Adipocyte (in vitro differentiated cells): ENCODE measurements around the gene DCLRE1C.
A peak's percentile ranks its signal among the peaks of the same experiment; 100 is the strongest.
"Not testable (repeated sequence)": the region's sequence is repeated elsewhere in the genome, so short reads cannot be mapped to it uniquely, and the experiment has no call there.

Experiments
- DNase-seq: peaks from one replicate; pipeline ENCODE4 v3.0.0-alpha.2; 2015; ENCODE audit warnings: low read depth
- H3K27me3 ChIP-seq: replicated peaks from 2 replicates; pipeline ENCODE4 v1.7.0; 2013; ENCODE audit warnings: mild to moderate bottlenecking, low read length, moderate library complexity; ENCODE audit not compliant: control insufficient read depth, insufficient read depth
- H3K36me3 ChIP-seq: 2 replicates; pipeline ENCODE4 v1.7.0; 2013; ENCODE audit warnings: low read length, mild to moderate bottlenecking, moderate library complexity; ENCODE audit not compliant: control insufficient read depth, insufficient read depth, severe bottlenecking
- H3K4me1 ChIP-seq: 2 replicates; pipeline ENCODE4 v1.7.0; 2013; ENCODE audit warnings: mild to moderate bottlenecking, low read length, moderate library complexity; ENCODE audit not compliant: control insufficient read depth, insufficient read depth
- H3K4me3 ChIP-seq: 2 replicates; pipeline ENCODE4 v1.7.0; 2013; ENCODE audit warnings: mild to moderate bottlenecking, low read length, moderate library complexity
- H3K9ac ChIP-seq: 2 replicates; pipeline ENCODE4 v1.7.0; 2013; ENCODE audit warnings: mild to moderate bottlenecking, low read length, moderate library complexity
- H3K9me3 ChIP-seq: 2 replicates; pipeline ENCODE4 v1.7.0; 2013; ENCODE audit warnings: mild to moderate bottlenecking, low read length, moderate library complexity; ENCODE audit not compliant: control insufficient read depth

DCLRE1C gene

DNA sequence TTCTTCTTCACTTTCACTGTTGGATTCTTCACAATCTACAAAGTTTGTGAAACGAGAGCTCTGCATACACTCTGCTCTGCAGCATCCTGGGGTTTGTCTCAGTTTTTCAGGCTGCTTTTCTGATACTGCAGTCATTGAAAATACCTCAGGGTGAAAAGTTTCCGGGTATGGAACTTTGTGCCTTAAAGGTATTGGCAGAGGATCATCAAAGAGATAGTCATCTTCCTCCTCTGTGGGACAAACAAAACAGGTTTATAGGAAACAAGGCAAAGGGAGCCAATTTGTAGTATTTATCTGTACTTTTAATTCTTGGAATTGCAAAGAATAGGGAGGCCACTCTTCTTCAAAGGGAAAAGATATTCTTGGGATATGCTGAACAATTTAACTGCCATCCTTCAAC is 44.8 kb downstream of the DCLRE1C start:
- Histone ChIP-seq H3K4me3 (no peak overlapping the region), H3K9me3 (peaks cover 8% of the 10 kb centered on the region), H3K36me3 (peaks cover 78% of the 10 kb centered on the region), H3K4me1 (no peaks in the 10 kb centered on the region), H3K9ac (no peak overlapping the region), H3K27me3 (no peaks in the 10 kb centered on the region)
- DNase-seq: no peak

DNA sequence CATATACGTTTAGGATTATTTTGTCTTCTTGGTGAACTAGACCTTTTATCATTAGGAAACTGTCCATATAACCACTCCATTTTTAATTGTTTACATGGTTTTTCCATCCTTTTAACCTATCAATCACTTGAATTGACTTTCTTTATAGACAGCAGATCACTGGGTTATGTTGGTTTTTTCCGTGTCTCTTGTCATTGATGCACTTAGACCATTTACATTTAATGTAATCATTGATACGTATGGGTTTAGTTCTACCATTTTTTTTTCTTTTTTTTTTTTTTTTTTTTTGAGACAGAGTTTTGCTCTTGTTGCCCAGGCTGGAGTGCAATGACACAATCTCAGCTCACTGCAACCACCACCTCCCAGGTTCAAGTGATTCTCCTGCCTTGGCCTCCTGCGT is 46.3 kb downstream of the DCLRE1C start:
- H3K4me1 ChIP-seq, H3K9me3 ChIP-seq, H3K4me3 ChIP-seq, DNase-seq, H3K9ac ChIP-seq, H3K27me3 ChIP-seq: not testable (repeated sequence)
- peaks cover 67% of the 10 kb centered on the region for H3K36me3 ChIP-seq

DNA sequence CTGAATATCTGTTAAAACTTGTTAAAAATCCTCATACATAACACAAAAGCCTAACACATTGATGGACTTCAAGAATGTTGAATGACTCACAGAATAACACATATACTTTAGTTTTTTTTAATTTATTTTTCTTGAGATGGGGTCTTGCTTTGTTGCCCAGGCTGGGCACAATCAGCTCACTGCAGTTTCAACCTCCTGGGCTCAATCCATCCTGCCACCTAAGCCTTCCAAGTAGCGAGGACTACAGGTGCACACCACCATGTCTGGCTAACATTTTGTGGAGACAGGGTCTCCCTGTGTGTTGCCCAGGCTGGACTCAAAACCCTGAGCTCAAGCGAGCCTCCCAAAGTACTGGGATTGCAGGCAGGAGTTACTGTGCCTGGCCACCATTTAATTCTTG is 47.1 kb downstream of the DCLRE1C start:
- Histone ChIP-seq H3K9me3 (peaks cover 8% of the 10 kb centered on the region), H3K4me1 (no peaks in the 10 kb centered on the region), H3K27me3 (no peaks in the 10 kb centered on the region), H3K4me3 (no peak overlapping the region), H3K9ac (no peak overlapping the region), H3K36me3 (peaks cover 69% of the 10 kb centered on the region)
- DNase-seq: no peak

DNA sequence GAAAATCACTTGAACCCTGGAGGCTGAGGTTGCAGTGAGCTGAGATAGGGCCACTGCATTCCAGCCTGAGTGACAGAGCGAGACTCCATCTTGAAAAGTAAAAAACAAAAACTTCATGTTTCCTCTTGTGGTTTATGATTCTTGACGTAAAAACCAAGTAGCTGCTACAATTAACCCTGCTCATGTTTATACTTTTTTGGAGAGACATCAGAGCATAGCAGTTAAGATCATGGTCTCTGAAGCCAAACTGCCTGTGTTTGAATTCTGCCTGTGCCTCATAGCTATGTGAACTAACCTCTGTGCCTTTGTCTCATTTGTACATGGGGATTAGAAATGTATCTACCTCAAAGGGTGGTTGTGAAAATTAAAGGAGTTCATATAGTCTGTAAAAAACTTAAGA is 48.0 kb downstream of the DCLRE1C start:
- Histone ChIP-seq H3K9ac (no peak overlapping the region), H3K4me1 (no peaks in the 10 kb centered on the region), H3K4me3 (no peak overlapping the region), H3K36me3 (peaks cover 63% of the 10 kb centered on the region), H3K9me3 (peaks cover 8% of the 10 kb centered on the region), H3K27me3 (no peaks in the 10 kb centered on the region)
- DNase-seq: no peak

DNA sequence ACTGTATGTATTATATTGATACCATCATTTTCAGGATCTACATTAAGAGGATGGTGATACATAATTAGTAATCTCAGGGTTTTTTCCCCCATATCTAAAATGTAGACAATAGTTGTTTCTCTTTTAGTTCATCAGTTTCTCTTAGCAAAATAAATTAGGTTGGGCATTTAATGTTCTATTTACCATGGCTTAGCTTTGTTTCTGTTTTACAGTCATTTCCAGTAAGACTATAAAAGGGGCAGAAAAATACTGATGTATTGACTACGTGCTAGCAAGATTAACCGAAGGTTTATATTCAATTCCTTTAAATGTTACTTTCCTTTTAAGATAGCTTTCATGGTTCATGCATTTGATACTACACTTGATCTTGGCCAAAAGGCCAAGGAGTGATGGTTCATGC is 49.0 kb downstream of the DCLRE1C start:
- peaks cover 8% of the 10 kb centered on the region for H3K9me3 ChIP-seq
- no peaks in the 10 kb centered on the region for H3K27me3 ChIP-seq
- no peak for DNase-seq
- H3K4me1 ChIP-seq: no peaks in the 10 kb centered on the region
- no peak overlapping the region for H3K4me3 ChIP-seq
- no peak overlapping the region for H3K9ac ChIP-seq
- H3K36me3 ChIP-seq: peaks cover 53% of the 10 kb centered on the region

DNA sequence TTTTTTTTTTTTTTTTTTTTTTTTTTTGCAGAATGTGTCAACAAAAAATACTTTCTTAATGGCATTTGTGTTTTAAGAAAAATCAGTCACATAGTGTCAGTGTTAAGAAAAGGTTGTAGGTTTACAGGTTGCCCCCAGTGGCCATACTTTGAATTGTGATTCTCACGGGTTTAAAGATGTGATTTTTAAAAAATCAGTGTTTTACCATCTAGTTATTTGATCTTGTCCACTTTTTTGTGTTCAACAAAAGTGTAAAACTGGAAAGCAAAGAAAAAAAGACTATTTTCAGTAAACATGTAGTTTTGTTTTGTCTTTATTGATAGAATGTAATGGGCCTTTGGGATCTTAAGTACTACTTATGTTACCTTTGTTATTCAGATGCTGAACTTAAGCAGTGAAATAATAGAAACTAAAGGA is 49.6 kb downstream of the DCLRE1C start:
- Histone ChIP-seq H3K4me3 (no peak overlapping the region), H3K9me3 (peaks cover 8% of the 10 kb centered on the region), H3K9ac (no peak overlapping the region), H3K36me3 (peaks cover 48% of the 10 kb centered on the region), H3K27me3 (no peaks in the 10 kb centered on the region), H3K4me1 (no peaks in the 10 kb centered on the region)
- peak; percentile 55 for DNase-seq

DNA sequence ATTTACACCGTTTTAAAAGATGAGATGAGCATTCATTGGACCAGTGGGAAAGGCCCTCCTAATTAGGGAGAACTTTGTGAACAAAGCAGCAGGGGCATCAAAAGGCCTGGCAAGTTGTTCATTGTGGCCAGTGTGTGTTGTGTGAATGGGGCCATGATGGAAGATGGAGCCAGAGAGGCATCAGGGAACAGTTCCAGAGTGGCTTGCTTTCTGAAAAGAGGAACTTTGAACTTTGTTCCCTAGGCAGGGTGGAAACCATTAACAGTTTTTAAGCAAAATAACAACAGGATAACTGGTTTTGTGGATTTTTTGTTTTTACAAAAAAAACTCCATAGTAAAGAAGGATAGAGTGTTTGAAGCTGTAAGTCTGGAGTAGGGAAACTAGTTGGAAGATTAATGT is 62.7 kb downstream of the DCLRE1C start:
- Histone ChIP-seq H3K9ac (no peak overlapping the region), H3K9me3 (no peaks in the 10 kb centered on the region), H3K4me3 (no peak overlapping the region), H3K27me3 (no peaks in the 10 kb centered on the region), H3K4me1 (no peaks in the 10 kb centered on the region), H3K36me3 (no peaks in the 10 kb centered on the region)
- no peak for DNase-seq

DNA sequence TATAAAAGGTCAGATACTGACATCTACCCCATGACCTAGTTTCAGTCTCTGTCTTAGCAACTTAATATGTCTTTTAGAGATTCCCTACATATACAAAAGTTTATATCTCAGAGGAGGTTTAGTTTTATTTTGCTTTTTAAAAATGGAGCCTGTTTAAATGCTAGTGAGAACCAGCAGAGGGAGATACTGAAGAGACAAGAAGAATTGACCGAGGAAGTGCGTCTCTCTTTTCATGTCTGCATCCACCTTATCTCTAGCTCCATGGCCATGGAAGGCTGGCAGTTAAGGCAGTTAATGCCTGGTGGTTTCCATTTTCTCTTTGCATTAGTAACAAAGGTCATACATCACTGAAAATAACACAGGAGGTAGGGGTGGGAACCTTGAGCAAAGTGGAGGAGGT is 64.6 kb downstream of the DCLRE1C start:
- DNase-seq: peak; percentile 23
- H3K36me3 ChIP-seq: no peaks in the 10 kb centered on the region

DNA sequence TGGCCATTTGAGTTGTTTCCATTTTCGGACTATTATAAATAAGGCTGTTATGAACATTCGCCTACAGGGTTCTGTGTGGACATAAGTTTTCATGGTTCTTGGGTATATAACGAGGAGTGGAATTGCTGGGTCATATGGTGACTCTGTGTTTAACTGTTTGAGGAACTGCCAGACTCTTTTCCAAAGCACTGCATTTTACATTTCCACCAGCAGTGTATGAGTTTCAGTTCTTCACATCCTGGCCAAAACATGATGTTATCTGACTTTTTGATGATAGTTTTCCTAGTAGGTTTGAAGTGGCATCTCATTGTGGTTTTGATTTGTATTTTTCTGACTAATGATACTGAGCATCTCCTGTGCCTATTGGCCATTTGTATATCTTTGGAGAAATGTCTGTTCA is 69.8 kb downstream of the DCLRE1C start:
- peaks cover 8% of the 10 kb centered on the region for H3K4me1 ChIP-seq
- no peak overlapping the region for H3K9ac ChIP-seq
- no peak for DNase-seq
- H3K27me3 ChIP-seq: no peaks in the 10 kb centered on the region
- H3K4me3 ChIP-seq: no peak overlapping the region
- no peaks in the 10 kb centered on the region for H3K9me3 ChIP-seq
- no peaks in the 10 kb centered on the region for H3K36me3 ChIP-seq

More for the DNA sequence above, 64.6 kb downstream of the DCLRE1C start:
- Histone ChIP-seq H3K27me3 (no peaks in the 10 kb centered on the region), H3K4me3 (no peak overlapping the region), H3K4me1 (no peaks in the 10 kb centered on the region), H3K9ac (no peak overlapping the region), H3K9me3 (no peaks in the 10 kb centered on the region)

DNA sequence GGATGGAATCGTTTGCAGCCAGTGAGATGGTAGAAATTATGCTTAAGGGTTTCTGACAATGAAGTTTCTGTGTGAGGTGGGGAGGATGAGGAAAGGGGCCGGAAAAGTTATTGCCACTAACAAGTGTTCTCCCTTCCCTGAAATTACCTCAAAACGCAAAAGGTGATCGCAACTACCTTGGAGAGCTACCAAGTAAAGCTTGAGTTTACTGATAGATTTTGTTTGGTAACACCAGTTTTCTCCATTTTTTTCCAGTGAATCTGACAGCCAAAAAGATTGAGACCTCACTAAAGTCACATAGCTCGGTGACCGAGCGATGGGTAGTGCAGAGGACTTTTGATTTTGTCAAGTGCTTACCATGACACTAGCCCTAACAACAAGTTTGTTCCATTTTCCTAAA is 73.7 kb downstream of the DCLRE1C start:
- Histone ChIP-seq H3K9me3 (no peaks in the 10 kb centered on the region), H3K36me3 (no peaks in the 10 kb centered on the region), H3K4me1 (peaks cover 23% of the 10 kb centered on the region), H3K4me3 (peak overlapping the region; percentile 98), H3K27me3 (no peaks in the 10 kb centered on the region), H3K9ac (peak overlapping the region; percentile 99)
- no peak for DNase-seq

DNA sequence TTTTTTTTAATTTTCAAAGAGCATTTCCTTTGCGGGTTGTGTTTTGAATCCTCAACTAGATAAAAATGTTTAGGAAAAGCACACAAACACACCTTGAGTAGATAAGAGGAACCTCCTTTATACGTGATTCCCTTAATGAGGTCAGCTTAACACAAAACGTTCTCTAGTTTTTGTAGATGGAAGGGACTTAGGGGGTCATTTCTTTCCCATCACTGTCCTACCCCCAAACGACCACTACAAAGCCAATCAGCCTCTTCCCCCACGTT is 74.0 kb downstream of the DCLRE1C start:
- H3K4me1 ChIP-seq: peaks cover 26% of the 10 kb centered on the region
- peak overlapping the region; percentile 98 for H3K4me3 ChIP-seq

DNA sequence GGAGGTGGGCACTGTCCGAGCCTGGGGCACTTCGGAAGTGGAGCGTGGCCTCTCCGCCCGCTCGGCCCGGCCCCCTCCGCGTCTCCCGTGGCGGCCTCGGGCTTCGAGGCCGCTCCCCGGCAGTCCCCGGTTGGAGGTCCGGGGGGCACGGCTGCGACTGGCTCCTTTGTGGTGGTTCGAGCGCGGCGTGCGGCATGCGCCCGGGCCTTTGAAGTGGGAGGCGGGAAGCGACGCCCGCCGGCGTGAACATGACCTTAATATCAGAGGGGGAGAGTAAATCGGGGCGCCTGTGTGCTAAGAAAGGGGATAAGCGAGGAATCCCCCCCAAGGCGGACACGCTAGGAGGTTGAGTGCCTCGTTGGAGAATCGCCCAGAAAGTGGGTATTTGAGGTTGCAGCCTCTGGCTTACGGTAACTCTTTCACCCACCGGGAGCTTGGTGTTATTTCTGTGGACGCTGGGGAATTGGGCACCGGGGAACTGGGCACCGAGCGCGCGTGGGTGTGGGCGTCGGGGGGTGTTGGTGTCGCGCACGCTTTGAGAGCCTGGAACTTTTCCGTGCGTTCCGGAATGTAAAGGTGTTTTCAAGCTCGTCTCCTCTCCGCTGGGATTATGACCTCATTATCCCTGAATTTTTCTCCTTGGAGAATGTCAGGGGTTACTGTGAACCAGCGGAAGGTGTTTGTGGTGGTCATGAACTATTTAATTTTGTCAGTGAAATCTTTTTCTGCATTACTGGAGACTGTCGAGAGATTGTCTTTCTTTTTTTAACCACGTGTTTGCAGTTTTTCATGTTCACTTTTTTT is 74.6 kb downstream of the DCLRE1C start:
- Histone ChIP-seq H3K27me3 (no peaks in the 10 kb centered on the region), H3K4me1 (peaks cover 31% of the 10 kb centered on the region), H3K9ac (peak overlapping the region; percentile 99), H3K9me3 (no peaks in the 10 kb centered on the region), H3K4me3 (peak overlapping the region; percentile 98), H3K36me3 (no peaks in the 10 kb centered on the region)
- DNase-seq: peak; percentile 69

More for the DNA sequence above, 74.0 kb downstream of the DCLRE1C start:
- Histone ChIP-seq H3K27me3 (no peaks in the 10 kb centered on the region), H3K36me3 (no peaks in the 10 kb centered on the region), H3K9ac (peak overlapping the region; percentile 99), H3K9me3 (no peaks in the 10 kb centered on the region)
- no peak for DNase-seq
